GM19395 (cell line): ENCODE results near the gene RFXANK.
"Not testable (repeated sequence)": the region's sequence is repeated elsewhere in the genome, so short reads cannot be mapped to it uniquely, and the experiment has no call there.

Experiments
- ATAC-seq: cut with Tn5 transposase; IDR thresholded peaks from one replicate; pipeline ENCODE4 v1.9.1; 2021; ENCODE audit warnings: mild to moderate bottlenecking, moderate library complexity; ENCODE audit not compliant: unreplicated experiment

Gene RFXANK, protein sequence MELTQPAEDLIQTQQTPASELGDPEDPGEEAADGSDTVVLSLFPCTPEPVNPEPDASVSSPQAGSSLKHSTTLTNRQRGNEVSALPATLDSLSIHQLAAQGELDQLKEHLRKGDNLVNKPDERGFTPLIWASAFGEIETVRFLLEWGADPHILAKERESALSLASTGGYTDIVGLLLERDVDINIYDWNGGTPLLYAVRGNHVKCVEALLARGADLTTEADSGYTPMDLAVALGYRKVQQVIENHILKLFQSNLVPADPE

DNA sequence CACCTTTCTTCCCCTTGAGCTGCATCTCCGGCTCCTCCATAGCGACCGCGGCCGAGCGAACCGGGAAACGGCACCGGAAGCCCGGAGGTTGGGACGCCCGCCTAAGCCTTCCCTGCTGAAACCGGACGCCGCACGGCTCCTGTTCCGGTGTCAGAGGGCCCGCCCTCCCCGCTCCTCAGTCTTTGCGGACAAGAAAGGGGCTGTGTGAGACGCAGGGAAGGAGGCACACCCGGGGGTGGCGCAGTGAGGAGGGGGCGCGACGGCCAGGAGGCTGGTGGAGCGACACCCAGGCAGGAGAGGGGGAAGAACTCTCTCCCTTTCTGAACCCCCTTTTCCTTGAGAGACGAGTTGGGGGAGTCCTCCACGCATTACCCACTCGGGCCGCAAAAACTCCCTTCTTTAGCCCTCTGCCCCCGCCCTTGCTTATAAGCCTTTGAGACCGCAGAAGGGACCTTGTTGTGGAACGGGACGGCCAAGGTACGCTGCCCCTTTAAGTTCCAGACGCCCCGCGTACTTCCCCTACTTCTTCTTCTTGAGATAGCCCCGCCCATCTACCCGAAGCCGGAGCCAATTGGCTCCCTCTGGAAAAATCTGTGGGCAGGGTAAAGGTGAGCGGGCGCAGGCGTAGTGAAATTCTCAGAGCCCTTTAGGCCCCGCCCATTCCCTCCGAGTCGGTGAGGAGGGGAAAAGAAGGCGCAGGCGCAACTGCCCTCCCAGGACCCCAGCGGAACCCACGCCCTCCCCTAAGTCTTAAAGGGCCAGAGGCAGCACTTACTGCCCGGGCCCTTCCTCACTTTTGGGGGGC, at the start of gene RFXANK, which contains the start of gene BORCS8:
RFXANK (plus strand) TSS at position 181 of the 805 bp plus-strand sequence. CDS start 1,689 bp downstream, outside the sequence.
BORCS8 (minus strand) TSS at position 75 of the 805 bp plus-strand sequence; CDS start at position 40, 35 bp downstream.
- peak; percentile 81 for ATAC-seq

DNA sequence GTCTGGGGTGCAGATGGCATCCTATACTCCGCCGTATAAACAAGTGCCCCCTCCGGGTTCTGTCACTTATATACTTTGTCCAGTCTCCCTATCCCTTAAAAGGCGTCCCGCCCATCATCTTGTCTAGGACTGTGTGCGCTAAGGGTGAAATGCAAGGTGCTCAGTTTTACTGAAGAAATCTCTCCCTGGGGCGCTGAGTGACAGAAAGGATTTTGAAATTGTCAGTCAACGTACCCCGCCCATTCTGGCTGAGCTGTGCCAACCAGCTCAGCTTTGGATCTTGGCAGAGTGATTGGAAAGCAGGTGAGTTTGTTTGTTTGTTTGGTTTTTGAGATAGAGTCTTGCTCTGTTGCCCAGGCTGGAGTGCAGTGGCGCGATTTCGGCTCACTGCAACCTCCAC, 49.7 kb upstream of the RFXANK start:
- no peak for ATAC-seq

DNA sequence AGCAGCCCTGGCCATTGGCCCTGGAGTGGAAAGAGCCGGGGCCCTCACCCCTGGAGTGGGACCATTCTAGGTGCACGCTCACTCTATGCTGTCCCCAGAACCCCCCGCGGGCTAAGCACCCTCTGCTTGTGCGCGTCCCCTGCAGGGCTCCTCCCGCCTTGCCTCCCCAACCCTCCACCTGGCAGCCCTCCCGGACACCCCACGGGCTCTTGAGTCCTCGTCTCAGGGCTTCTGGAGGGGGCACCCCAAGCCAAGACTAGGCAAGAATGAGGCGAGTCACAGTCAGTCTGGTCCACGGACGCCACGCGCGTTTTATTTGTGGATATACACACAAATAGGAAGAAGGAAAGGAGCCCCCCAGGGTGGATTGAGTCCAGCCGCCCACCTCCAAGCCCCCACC, 46.8 kb upstream of the RFXANK start:
- ATAC-seq = no peak

DNA sequence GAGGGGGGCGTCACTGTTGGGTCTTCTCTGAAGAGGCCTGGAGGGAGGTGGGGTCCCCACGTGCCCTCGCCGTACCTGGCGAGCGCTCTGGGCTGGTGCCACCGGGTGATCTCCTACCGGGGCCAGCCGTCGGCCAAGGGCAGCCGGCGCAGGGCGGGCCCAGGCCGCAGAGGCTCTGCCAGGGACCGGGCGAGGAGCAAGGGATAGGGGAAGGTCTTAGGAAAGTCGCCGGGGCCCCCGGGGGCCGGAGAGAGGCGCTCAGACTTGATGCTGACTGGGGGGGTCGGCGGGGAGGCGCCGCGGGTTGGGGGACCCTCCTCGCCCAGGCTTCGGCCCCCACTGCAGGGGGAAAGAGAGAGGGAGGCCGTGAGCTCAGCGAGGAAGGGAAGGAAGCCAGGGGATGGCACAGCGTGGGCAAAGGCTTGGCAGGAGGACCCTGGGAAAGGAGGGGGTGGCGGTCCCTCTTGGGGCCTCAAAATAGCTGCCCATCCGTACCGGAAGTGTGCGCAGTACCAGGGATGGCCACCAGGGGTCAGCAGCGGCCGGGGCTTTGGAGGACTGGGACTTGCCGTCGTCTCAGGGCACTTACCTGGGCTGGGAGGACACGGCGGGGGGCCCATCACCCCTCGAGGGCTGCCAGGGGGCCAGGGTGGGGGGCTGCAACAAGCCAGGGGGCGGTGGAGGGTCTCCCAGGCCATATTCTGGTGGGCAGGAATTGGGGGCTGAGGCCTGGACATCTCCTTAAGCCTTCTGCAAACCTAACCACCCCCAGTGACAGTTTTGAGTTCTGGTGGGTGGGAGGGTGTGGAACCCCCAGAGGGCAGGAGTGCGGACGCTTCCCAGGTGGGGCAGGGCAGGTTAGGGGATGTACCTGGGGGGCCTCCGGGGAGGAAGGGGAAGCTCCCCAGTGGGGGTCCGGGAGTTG, 46.1 kb upstream of the RFXANK start:
- ATAC-seq = no peak

DNA sequence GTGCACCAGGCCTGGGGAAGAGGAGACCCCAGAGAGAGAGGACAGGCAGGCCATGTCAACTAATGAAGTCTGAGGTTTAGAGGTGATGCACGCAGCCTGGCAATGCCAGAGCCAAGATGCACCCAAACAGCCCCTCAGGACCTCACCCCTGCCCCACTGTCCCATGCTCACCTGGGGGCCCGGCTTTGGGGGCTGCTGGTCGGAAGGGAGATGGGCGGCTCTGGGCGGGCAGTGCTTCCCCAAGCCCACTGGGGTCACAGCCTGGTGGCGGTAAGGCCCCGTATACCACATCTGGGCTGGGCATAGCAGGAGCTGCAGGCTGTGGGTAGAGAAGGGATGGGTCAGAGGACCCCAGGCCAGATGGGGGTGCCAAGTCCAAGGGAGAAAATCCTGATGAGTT, 45.2 kb upstream of the RFXANK start:
- ATAC-seq = no peak

DNA sequence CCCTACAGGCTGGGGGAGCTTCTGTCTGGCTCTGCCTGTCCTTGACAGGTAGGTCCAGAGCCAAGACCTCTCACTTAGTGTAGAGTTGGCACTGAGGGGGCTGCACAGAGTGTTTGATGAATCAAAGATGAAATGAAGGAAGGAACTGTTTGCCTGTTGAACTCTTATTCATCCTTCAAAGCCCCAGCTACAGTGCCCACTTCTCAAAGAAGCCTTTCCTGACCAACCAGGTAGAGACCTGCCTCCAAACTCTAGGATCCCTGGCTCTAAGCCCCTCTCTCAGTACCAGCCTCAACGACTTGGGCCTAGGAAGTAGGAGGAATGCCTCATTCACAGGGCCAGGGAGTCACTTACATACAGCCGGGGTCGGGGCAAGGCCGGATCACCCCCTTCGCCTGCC, 44.7 kb upstream of the RFXANK start:
- no peak for ATAC-seq

DNA sequence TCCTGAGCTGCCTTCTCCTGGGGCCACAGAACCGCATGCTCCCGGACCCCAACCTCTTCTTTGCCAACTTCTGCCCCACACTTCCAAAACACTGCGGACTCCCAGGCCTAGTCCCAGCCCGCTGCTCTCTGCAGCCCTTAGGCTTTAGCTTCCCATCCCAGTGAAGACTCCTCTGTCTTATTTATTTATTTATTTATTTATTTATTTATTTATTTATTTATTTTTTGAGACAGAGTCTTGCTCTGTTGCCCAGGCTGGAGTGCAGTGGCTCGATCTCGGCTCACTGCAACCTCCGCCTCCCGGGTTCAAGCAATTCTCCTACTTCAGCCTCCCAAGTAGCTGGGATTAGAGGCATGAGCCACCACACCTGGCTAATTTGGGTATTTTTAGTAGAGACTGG, 43.6 kb upstream of the RFXANK start:
- not testable (repeated sequence) for ATAC-seq

DNA sequence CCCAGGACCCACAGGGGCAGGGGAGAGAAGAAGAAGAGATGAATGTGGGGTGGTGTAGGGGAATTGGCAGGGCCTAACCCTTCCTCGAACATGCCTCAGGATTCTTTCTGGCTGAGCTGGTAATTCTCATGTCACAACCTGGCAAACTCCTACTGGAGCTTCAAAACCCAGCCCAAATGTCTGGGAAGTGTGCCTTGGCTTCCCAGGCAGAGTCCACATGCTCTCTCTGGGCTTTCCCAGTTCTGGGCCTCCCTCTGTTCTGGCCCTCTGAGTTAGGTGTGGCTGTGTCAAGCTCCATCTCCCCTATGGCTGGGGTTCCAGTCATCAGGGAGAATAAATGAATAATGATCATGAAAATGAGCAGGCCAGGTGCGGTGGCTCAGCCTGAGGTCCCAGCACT, 42.6 kb upstream of the RFXANK start:
- ATAC-seq = no peak

DNA sequence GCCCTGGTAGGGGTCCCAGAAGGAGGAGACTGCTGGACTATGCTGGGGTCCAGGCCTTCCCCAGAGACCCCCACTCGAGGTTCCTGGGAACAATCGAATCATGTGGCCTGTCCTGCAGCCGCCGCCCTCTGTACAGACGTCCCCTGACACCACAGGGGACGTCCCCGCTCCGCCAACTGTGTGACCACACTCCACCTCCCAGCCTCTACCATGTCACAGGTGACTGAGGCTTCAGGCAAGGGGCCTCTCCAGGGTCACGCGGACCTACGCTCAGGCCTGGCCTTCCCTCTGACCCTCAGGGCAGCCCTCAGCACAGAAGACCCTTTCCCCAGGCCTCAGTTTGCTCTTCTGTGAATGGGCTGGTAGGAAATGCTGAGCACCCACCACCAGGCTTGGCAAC, 40.6 kb upstream of the RFXANK start:
- ATAC-seq = no peak

DNA sequence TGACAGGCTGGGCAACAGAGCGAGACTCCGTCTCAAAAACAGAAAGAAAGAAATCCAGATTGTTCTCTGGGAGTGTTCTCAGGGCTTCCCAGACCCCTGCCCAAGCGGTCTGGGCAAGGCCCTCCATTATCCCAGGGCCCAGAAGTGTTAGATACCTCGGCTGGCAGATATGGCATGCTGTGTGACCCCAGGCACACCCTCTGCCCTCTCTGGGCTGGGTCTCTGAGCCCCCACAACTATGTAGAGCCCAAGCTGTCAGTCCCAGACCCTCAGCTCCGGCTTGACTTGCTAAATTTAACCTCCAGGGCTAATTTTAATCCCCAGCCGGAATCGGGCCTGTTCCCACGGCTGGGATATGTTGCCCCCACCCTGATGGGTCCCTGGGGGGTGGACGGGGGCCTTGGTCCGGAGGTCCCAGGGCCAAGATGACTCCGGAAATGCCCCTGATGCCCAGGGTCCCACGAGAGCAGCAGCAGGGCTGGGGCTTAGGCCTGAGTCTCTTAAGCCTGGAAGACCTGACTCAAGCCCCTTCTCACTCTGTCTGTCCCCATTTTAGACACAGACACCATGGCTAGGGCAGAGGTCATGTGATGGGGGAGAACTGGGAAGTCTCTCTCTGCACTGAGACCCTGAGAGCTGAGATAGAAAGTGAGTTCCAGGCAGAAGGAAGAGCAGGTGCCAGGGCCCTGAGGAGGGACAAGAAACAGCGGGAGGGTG, 39.2 kb upstream of the RFXANK start:
- no peak for ATAC-seq

DNA sequence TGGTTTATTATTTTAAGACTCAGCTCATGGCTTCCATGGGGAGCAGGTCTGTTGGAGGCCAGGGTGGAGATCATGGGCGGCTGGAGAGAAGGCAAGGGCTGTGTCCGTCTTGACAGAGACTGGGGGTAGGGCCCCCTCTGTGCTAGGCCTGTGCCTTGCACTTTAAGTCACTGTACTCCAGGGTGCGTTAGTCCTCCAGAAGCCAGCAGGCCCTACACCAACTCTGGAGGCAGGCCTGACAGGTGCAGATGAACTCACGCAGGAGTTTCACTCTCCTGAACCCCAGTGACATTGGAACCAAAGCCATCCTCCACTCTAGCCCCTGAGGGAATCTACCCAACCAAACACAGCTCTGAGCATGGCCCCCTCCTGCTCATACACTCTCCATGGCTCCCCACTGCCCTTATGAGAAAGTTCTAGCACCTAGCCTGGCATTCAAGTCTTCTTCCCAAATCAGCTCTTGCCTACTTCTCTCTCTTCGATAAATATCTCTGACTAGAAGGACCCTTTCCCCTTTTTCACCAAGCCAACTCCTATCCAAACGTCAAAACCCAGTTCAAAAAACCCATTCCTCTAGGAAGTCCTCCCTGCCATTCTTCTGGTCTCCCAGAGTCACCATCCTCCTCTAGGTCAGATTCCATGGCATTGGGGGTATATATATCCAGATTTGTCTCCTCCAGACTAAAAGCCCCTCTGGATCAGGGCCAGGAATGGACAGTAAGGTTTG, 37.1 kb upstream of the RFXANK start:
- ATAC-seq = no peak

DNA sequence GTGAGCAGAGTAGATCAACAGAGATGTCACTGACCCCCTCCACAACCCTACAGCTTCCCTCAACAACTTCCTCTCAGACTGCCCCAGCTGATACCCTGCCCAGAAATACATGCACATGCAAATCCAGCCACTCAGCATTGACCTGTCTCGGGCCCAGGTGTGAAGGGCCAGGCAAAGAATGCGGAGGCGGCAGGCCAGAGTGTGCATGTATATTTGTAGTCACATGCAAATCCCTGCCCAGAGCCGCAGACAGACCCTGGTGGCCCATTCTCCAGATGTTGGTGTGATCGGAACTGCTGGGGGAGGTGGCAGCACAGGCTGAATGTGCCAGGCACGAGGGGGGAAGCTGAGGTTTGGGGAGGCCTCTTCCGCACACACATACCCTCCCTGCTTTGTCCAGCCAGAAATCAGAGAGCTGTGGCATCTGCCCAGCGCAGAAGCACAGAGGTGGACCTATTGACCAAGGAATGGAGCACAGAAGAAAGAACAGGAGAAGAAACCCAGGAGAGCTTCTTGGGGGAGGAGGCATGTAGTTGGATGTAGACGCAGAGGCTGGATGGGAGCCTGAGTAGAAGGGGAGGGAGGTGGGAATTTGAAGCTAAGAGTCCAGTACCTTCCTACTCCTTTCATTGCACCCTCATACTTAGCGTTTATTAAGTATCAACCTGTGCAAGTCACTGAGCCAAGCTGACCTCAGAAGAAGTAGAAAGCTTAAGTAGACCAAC, 36.4 kb upstream of the RFXANK start:
- ATAC-seq = peak; percentile 68

DNA sequence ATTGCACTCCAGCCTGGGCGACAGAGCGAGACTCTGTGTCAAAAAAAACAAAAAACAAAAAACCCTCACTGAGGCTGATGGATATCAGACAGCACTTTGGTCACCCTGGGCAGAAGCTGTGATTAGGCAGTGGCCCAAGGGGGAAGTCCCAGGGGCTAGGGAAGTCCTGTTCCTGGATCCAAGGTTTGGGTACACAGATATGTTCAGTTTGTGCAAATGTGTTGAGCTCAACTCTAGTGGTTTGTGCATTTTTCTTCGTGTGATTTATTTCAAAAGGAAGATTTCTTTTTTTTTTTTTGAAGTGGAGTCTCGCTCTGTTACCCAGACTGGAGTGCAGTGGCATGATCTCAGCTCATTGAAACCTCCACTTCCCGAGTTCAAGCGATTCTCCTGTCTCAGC, 34.2 kb upstream of the RFXANK start:
- no peak for ATAC-seq

DNA sequence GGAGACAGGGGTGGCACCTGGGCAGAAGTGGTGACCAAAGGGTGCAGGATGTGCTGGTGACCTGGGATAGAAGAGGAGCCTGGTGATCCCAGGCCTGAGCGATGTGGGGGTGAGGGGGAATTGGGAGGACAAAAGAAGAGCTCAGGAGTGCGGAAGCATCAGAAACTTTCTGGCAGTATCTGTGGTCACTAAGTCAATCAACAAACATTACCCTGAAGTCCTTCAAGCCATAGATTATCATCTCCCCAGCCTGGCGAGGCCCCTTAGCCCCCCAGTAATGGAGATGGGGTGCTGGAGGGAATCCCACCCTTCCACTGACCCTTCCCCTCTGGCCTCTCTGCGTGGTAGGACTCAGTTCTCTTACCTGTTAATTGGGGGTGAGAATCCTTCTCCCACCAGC, 32.5 kb upstream of the RFXANK start:
- ATAC-seq = no peak

DNA sequence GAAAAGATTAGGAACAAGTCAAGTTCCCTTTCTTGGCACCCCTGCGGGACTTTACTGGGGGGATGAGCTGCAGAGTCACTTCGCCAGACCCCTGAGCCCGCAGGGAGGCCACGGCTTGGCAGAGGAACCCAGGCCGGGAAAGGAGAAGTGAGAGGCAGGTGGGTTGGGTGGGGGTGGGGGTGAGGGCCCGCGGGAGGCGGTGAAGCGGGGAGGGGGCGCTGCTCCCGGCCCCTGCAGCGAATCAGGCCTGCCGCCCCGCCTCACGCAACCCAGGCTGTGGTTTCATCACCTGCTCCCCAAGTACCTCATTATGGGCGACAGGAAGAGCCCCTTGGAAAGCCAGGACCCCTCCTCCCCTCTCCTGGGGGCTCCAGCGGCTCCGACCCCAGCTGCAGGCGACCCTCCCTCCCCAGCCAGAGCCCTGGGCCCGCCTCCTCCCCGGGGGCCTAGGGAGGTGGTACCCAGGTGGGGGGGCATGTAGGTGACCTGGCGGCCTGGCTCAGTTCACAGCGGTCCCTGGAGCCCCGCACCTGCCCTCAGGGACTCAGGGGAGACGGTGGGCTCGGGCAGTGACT, 31.5 kb upstream of the RFXANK start:
- ATAC-seq = no peak

DNA sequence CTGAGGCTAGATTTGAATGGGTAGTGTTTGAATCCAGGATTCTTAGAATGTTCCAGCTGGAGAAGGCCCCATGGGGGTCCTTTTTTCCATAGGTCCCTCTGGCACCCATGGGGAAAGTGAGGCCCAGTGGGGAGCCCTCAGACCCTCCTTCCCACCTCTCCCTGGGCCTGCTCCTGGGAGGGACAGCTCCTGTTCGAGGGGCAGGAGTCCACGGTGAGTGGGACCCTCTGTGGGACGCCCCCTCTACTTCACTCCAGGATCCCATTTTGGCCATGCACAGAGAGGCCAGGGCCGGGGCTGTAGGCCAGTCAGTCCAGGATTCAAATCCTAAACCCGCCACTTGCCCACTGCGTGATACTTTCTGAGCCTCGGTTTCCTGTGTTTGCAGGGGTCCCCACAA, 29.6 kb upstream of the RFXANK start:
- ATAC-seq = no peak

DNA sequence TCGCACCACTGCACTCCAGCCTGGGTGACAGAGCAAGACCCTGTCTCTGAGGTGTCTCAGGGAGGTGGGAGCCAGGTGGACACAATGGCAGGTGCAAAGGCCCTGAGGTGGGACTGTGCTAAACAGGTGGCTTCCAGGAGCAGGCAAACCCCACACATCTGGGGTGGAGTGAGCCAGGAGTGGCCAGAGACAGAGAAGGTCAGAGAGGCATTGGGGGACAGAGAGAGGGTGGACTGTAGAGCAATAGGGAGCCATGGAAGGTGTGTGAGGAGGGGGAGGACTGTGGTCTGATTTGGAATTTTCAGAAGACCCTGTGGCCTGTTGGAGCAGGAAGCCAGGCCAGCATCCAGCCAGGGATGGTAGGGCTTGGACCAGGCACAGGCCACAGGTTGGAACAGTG, 26.7 kb upstream of the RFXANK start:
- ATAC-seq = no peak

DNA sequence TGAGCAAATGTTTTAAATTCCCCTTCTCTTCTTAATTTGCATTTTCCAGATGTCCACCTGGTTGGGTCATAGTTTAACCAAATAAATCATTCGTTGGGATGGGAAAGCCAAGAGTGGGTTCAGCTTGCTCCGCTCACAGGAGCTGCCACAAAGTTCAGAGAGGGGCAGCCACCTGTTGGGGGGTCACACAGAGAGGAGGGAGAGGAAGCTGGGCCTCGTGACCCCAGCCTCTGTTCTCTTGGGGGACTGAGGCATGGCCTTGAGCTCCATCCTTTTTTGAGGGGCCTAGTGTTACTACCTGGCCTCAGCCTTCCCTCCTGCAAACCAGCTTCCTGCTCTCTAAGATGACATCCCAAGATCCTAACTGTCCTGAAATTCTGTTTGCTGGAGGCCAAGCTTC, 24.4 kb upstream of the RFXANK start:
- ATAC-seq = no peak
